ENCODE results near the gene ACTA1. TPM values are rescaled to one million over a fixed set of nuclear protein-coding genes. Genes with fewer than 3 reads are reported as not detected.

ACTA1 gene
- total RNA-seq, 1 donor = not detected

DNA sequence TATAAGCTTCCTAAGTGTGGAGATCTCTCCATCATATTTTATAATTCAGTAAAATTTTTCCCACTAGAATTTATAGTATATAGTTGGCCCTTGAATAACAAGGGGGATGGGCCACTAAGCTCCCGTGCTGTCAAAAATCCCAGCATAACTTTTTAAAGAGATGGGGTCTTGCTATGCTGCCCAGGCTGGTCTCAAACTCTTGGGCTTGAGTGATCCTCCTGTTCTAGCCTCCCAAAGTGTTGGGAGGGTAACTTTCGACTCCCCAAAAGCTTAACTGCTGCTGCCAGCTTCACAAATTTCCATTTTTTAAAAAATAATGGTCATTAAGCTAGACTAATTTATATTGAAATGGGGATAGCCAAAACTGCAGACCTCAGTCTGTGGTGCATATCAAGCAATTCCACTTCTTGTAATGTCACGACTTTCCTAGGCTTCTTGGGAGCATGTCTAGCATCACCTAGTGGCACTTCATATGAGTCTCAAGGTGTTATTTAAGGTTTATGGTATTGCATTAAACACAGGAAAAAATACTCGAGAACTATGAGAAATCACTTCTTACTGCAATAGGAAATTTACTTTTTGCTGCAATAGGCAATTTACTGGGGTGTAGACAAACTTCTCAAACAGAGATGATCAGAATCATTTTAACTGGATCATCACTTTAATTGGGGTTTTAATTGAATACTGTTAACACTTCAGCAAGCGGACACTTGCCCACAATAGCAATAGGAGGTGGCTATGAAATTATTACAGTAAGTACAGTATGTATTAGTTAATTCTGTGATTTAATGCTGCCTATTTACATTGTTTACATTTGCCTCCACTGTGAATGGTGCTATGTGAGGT, 19.3 kb upstream of the ACTA1 start:
- Histone ChIP-seq H3K36me3 (ENCODE audit: insufficient read depth, low read length) (peaks cover 17% of the 10 kb centered on the region), H3K4me2 (ENCODE audit: insufficient read depth, low read length) (no peak overlapping the region), H3K27me3 (ENCODE audit: insufficient read depth, low read length) (no peaks in the 10 kb centered on the region), H3K27ac (ENCODE audit: low read depth, low read length) (no peak overlapping the region), H4K20me1 (ENCODE audit: insufficient read depth, low read length) (no peaks in the 10 kb centered on the region), H3K4me1 (ENCODE audit: insufficient read depth, low read length) (no peaks in the 10 kb centered on the region), H2AFZ (ENCODE audit: low read length) (no peak overlapping the region), H3K9me3 (ENCODE audit: low read depth, low read length) (no peaks in the 10 kb centered on the region), H3K79me2 (ENCODE audit: insufficient read depth, low read length) (no peaks in the 10 kb centered on the region), H3K4me3 (ENCODE audit: insufficient read depth, low read length) (no peak overlapping the region)
- DNase-seq (ENCODE audit: insufficient read length, low spot score, missing footprints) = peak; percentile 45
- TF ChIP-seq, protein P1, sequence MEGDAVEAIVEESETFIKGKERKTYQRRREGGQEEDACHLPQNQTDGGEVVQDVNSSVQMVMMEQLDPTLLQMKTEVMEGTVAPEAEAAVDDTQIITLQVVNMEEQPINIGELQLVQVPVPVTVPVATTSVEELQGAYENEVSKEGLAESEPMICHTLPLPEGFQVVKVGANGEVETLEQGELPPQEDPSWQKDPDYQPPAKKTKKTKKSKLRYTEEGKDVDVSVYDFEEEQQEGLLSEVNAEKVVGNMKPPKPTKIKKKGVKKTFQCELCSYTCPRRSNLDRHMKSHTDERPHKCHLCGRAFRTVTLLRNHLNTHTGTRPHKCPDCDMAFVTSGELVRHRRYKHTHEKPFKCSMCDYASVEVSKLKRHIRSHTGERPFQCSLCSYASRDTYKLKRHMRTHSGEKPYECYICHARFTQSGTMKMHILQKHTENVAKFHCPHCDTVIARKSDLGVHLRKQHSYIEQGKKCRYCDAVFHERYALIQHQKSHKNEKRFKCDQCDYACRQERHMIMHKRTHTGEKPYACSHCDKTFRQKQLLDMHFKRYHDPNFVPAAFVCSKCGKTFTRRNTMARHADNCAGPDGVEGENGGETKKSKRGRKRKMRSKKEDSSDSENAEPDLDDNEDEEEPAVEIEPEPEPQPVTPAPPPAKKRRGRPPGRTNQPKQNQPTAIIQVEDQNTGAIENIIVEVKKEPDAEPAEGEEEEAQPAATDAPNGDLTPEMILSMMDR (IDR thresholded peaks at IDR 0.05; ENCODE audit: extremely low read depth, low read depth, low read length) = peak; percentile 59

GRCh38 chr1:229448845-229449244, 15.0 kb upstream of the ACTA1 start:
- H3K9me3 ChIP-seq (ENCODE audit: low read depth, low read length) = no peaks in the 10 kb centered on the region
- H3K4me3 ChIP-seq (ENCODE audit: insufficient read depth, low read length) = no peak overlapping the region
- TF ChIP-seq, protein P1 (IDR thresholded peaks at IDR 0.05; ENCODE audit: extremely low read depth, low read depth, low read length) = no peak
- H3K36me3 ChIP-seq (ENCODE audit: insufficient read depth, low read length) = peaks cover 29% of the 10 kb centered on the region
- no peak overlapping the region for H3K27ac ChIP-seq (ENCODE audit: low read depth, low read length)
- no peaks in the 10 kb centered on the region for H3K27me3 ChIP-seq (ENCODE audit: insufficient read depth, low read length)
- no peaks in the 10 kb centered on the region for H3K79me2 ChIP-seq (ENCODE audit: insufficient read depth, low read length)
- H2AFZ ChIP-seq (ENCODE audit: low read length) = no peak overlapping the region
- DNase-seq (ENCODE audit: insufficient read length, low spot score, missing footprints) = no peak
- no peak overlapping the region for H3K4me2 ChIP-seq (ENCODE audit: insufficient read depth, low read length)
- H4K20me1 ChIP-seq (ENCODE audit: insufficient read depth, low read length) = no peaks in the 10 kb centered on the region
- H3K4me1 ChIP-seq (ENCODE audit: insufficient read depth, low read length) = no peaks in the 10 kb centered on the region

GRCh38 chr1:229448354-229448753, 14.5 kb upstream of the ACTA1 start:
- TF ChIP-seq, protein P1 (IDR thresholded peaks at IDR 0.05; ENCODE audit: extremely low read depth, low read depth, low read length) = no peak
- no peak overlapping the region for H3K27ac ChIP-seq (ENCODE audit: low read depth, low read length)
- H3K27me3 ChIP-seq (ENCODE audit: insufficient read depth, low read length) = no peaks in the 10 kb centered on the region
- peaks cover 29% of the 10 kb centered on the region for H3K36me3 ChIP-seq (ENCODE audit: insufficient read depth, low read length)
- H3K4me3 ChIP-seq (ENCODE audit: insufficient read depth, low read length) = no peak overlapping the region
- H2AFZ ChIP-seq (ENCODE audit: low read length) = no peak overlapping the region
- no peaks in the 10 kb centered on the region for H3K4me1 ChIP-seq (ENCODE audit: insufficient read depth, low read length)
- H4K20me1 ChIP-seq (ENCODE audit: insufficient read depth, low read length) = no peaks in the 10 kb centered on the region
- no peak for DNase-seq (ENCODE audit: insufficient read length, low spot score, missing footprints)
- no peaks in the 10 kb centered on the region for H3K79me2 ChIP-seq (ENCODE audit: insufficient read depth, low read length)
- no peak overlapping the region for H3K4me2 ChIP-seq (ENCODE audit: insufficient read depth, low read length)
- H3K9me3 ChIP-seq (ENCODE audit: low read depth, low read length) = no peaks in the 10 kb centered on the region

- Histone ChIP-seq H2AFZ (ENCODE audit: low read length) (no peak overlapping the region), H3K36me3 (ENCODE audit: insufficient read depth, low read length) (peaks cover 29% of the 10 kb centered on the region), H3K79me2 (ENCODE audit: insufficient read depth, low read length) (no peaks in the 10 kb centered on the region), H3K4me2 (ENCODE audit: insufficient read depth, low read length) (no peak overlapping the region), H3K4me1 (ENCODE audit: insufficient read depth, low read length) (no peaks in the 10 kb centered on the region), H3K4me3 (ENCODE audit: insufficient read depth, low read length) (no peak overlapping the region), H3K27ac (ENCODE audit: low read depth, low read length) (no peak overlapping the region), H4K20me1 (ENCODE audit: insufficient read depth, low read length) (no peaks in the 10 kb centered on the region), H3K9me3 (ENCODE audit: low read depth, low read length) (no peaks in the 10 kb centered on the region), H3K27me3 (ENCODE audit: insufficient read depth, low read length) (no peaks in the 10 kb centered on the region)
- TF ChIP-seq, protein P1 (IDR thresholded peaks at IDR 0.05; ENCODE audit: extremely low read depth, low read depth, low read length) = no peak
- DNase-seq (ENCODE audit: insufficient read length, low spot score, missing footprints) = no peak
These were observed 13.9 kb upstream of the ACTA1 start for GRCh38 chr1:229447809-229448252.
